Hepatic stellate cell (primary cell): ENCODE results near the gene COMT.
"Not testable (repeated sequence)": the region's sequence is repeated elsewhere in the genome, so short reads cannot be mapped to it uniquely, and the experiment has no call there.

Experiments
- DNase-seq: peaks from one replicate; pipeline ENCODE4 v3.0.0; 2011; ENCODE audit warnings: low spot score

The COMT gene

GRCh38 chr22:19909350-19910179 is 32.0 kb upstream of the COMT start:
- peak; percentile 88 for DNase-seq

GRCh38 chr22:19910180-19910744 is 31.3 kb upstream of the COMT start:
- no peak for DNase-seq

GRCh38 chr22:19911540-19912270 is 29.9 kb upstream of the COMT start:
- DNase-seq, result no peak

GRCh38 chr22:19912271-19912999 is 29.1 kb upstream of the COMT start:
- no peak for DNase-seq

GRCh38 chr22:19913337-19913936 is 28.1 kb upstream of the COMT start:
- no peak for DNase-seq

- DNase-seq, result no peak
Observed at GRCh38 chr22:19914201-19914943, 27.2 kb upstream of the COMT start.

DNA sequence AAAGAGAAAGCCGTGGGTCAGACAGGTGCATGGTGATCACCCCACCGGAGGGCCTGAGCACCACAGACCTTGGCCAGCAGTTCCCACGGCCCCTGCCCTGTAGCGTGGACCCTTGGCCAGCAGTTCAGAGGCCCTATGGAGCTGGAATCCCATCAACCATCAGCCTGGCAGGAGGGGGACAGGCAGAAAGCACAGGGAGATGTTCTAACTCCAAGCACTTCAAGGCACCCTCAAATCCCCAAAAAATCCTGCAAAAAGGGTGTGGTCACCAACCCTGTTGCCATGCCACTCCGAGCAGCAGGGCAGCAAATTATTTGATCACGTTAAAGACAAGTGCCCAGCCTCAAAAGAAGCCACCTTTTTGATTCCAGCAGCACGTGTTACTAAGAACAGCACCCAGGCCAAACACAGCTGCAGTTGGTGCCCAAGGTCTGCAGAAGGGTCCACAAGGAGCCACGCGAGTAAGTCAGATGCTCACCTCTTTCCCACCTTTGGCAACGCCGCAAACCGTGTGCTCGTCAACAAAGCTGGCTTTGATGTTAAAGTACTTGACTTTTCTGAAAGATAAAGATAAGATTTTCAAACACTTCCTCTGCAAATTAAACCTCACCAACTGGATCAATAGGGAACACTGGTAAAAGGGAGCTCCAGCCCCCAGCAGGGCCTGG is 26.2 kb upstream of the COMT start:
- no peak for DNase-seq

DNA sequence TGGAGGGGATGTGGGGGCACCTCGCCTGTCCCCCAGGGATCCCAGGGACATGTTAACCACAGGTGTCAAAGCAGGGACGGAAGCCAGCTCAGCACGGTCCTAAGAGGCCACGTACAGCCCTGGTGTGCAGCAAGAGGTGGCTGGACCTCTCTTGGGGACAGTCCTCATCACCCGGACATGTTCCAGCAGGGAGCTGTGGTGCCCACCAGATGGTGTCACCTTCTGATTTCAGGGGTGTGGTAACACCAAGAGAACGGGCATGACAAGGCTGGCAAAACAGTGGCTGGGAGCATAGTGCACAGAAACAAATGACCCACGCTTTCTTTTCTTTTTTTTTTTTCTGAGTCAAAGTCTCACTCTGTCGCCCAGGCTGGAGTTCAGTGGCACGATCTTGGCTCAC is 25.6 kb upstream of the COMT start:
- DNase-seq, result no peak

GRCh38 chr22:19916941-19917340 is 24.6 kb upstream of the COMT start:
- DNase-seq, result no peak

DNA sequence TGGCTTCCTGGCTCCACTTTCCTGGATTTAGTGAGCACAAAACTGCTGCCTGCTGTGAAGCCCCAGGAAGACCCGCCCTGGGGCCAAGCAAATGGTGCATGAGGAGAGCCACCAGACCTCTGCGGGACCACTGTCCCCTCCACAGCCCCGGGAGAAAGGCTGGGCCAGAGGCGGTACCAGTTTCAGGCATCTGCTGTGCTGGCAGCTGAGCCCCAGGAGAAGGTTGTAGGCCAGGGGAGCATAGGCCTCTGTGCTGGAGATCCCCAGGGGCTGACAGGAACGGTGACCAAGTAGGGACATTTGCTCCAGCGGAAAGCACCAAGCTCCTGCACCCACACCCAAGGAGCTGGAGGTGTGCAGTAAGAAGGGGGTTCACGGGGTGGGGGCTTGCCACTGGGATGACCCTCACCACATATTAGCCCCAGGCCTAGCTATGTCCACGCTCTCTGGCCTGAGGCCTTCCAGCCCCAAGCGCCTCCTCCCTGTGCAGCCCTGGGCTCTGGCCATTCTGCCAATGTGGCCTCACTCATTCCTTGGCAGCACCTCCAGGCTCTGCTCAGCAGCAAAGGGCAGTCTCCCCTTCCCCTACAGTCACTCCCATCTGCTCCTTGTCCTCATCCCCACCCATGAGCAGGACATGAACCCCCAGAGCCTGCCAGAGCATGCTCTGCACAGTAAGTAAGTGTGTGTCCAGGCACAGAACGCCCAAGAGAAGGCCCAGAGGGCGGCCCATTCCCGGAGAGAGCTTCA is 24.0 kb upstream of the COMT start:
- DNase-seq, result no peak

GRCh38 chr22:19918332-19919106 is 23.1 kb upstream of the COMT start:
- no peak for DNase-seq

- DNase-seq, result no peak
Observed at GRCh38 chr22:19919701-19920363, 21.7 kb upstream of the COMT start.

- DNase-seq, result no peak
Observed at GRCh38 chr22:19921544-19922081, 20.0 kb upstream of the COMT start.

DNA sequence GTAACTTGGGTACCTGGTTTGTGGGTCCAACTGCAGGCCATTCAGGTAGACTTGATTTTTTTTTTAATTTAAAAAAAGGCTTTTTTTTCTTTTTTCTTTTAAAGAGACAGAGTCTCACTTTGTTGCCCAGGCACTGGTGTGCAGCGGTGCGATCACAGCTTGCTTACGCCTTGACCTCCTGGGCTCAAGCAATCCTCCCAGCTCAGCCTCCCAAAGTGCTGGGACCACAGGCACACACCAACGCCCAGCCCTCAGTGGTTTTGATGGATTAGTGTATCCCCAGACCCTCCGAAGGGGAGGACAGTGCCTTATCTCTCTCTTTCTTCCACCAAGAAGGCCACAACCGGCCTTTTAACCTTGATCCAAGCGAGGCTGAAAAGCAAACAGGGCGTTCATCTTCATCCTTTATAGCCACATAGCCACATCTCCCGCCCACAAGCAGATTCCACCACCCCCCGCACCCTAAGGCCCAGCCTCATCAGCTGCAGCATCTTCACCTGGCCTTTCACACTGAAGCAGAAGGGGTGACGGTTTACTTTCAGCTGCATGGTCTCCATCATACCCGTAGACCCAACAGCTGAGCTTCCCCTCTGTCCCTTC is 17.6 kb upstream of the COMT start:
- DNase-seq, result no peak

- not testable (repeated sequence) for DNase-seq
Observed at GRCh38 chr22:19926028-19926427, 15.5 kb upstream of the COMT start.

- DNase-seq, result no peak
Observed at GRCh38 chr22:19927696-19928095, 13.9 kb upstream of the COMT start.

- no peak for DNase-seq
Observed at GRCh38 chr22:19928207-19928606, 13.4 kb upstream of the COMT start.
